ENCODE measurements around the gene PCNX2. TPM values are rescaled to one million over a fixed set of nuclear protein-coding genes. Genes with fewer than 3 reads are reported as not detected.

The PCNX2 gene
- total and polyA plus RNA-seq, 2 donors (not counting 1 experiment from before 2014, with no cell fraction given), result 17.6 to 34.7 TPM

- Histone ChIP-seq H3K4me1 (ENCODE audit: control insufficient read depth in 2 of 2, insufficient read depth in 2 of 2, low read length in 2 of 2) (peaks cover 5 to 7% of the 10 kb centered on the region in 2 donors), H2AFZ (ENCODE audit: insufficient read depth, low read depth, low read length, poor library complexity, severe bottlenecking) (no peak overlapping the region), H3K9ac (ENCODE audit: low read length) (no peak overlapping the region), H3K9me3 (ENCODE audit: control extremely low read depth in 1 of 3, control insufficient read depth in 2 of 3, insufficient read depth in 1 of 3, low read length in 2 of 3) (peaks cover 0 to 1% (median 0%) of the 10 kb centered on the region in 3 donors), H3K27ac (ENCODE audit: low read length in 2 of 2) (no peak overlapping the region), H3K36me3 (replicated peaks in 1 of 2; ENCODE audit: control extremely low read depth in 1 of 2, control insufficient read depth in 1 of 2, extremely low read depth in 1 of 2, insufficient read depth in 2 of 2, low read length in 1 of 2) (no peaks in the 10 kb centered on the region), H4K20me1 (ENCODE audit: control insufficient read depth, insufficient read depth, low read length, poor library complexity, severe bottlenecking) (no peaks in the 10 kb centered on the region), H3K27me3 (replicated peaks in 1 of 4; ENCODE audit: control extremely low read depth in 1 of 4, control insufficient read depth in 3 of 4, insufficient read depth in 4 of 4, low read length in 3 of 4) (peaks cover 0 to 5% (median 0%) of the 10 kb centered on the region in 4 experiments), H3K79me2 (ENCODE audit: control insufficient read depth, insufficient read depth, low read length) (no peaks in the 10 kb centered on the region), H3K4me3 (ENCODE audit: control extremely low read depth in 1 of 5, extremely low read depth in 1 of 5, insufficient read depth in 1 of 5, low read depth in 2 of 5, low read length in 4 of 5) (no peak overlapping the region), H3K4me2 (replicated peaks; ENCODE audit: low read depth, low read length, poor library complexity, severe bottlenecking) (no peak overlapping the region)
- ATAC-seq (ENCODE audit: low read depth) (no peak), DNase-seq (no peak)
- no peaks in the 10 kb centered on the region for H3K9me3 Mint-ChIP-seq (ENCODE audit: insufficient read depth)
- H3K4me3 Mint-ChIP-seq, result no peak overlapping the region
- no peak overlapping the region for H3K27ac Mint-ChIP-seq
- intact Hi-C loops (cut with micrococcal nuclease), result loop anchor here (10.0 kb wide), 1 partner anchor 1014 kb away; no protein-coding TSS in a partner anchor
- no peaks in the 10 kb centered on the region for H3K27me3 Mint-ChIP-seq
- no peak for TF ChIP-seq CTCF (IDR thresholded peaks at IDR 0.05)
- TF ChIP-seq EZH2 (IDR thresholded peaks at IDR 0.05; ENCODE audit: borderline replicate concordance, insufficient read depth, low read depth, low read length, poor library complexity, severe bottlenecking), result no peak
- WGBS (ENCODE audit: insufficient coverage), result 77% methylated on average over 2 of the region's 2 CpGs
- ChIA-PET POLR2A (no interaction called here), CTCF (interaction anchor here (2.3 to 3.2 kb wide), 2 partner anchors 491 to 767 kb away, joined by 11 to 14 read pairs; no protein-coding TSS in a partner anchor)
- peaks cover 5% of the 10 kb centered on the region for H3K4me1 Mint-ChIP-seq
Measured at GRCh38 chr1:233300326-233300725, 4.8 kb upstream of the PCNX2 start.

GRCh38 chr1:233299450-233299849 lies 3.9 kb upstream of the PCNX2 start:
- no peak for DNase-seq
- intact Hi-C loops (cut with micrococcal nuclease), result no loop called here

More at GRCh38 chr1:233299450-233299849, 3.9 kb upstream of the PCNX2 start:
- Mint-ChIP-seq H3K4me1 (peaks cover 12% of the 10 kb centered on the region), H3K27me3 (no peaks in the 10 kb centered on the region), H3K4me3 (no peak overlapping the region), H3K9me3 (ENCODE audit: insufficient read depth) (no peaks in the 10 kb centered on the region), H3K27ac (no peak overlapping the region)
- no peaks in the 10 kb centered on the region for H4K20me1 ChIP-seq (ENCODE audit: control insufficient read depth, insufficient read depth, low read length, poor library complexity, severe bottlenecking)
- H2AFZ ChIP-seq (ENCODE audit: insufficient read depth, low read depth, low read length, poor library complexity, severe bottlenecking), result no peak overlapping the region
- H3K4me2 ChIP-seq (replicated peaks; ENCODE audit: low read depth, low read length, poor library complexity, severe bottlenecking), result no peak overlapping the region
- CTCF ChIA-PET, result no interaction called here
- TF ChIP-seq EZH2 (IDR thresholded peaks at IDR 0.05; ENCODE audit: borderline replicate concordance, insufficient read depth, low read depth, low read length, poor library complexity, severe bottlenecking) (no peak), CTCF (IDR thresholded peaks at IDR 0.05) (no peak)
- peaks cover 0 to 5% (median 0%) of the 10 kb centered on the region in 4 experiments for H3K27me3 ChIP-seq (replicated peaks in 1 of 4; ENCODE audit: control extremely low read depth in 1 of 4, control insufficient read depth in 3 of 4, insufficient read depth in 4 of 4, low read length in 3 of 4)
- H3K27ac ChIP-seq (ENCODE audit: low read length in 2 of 2), result no peak overlapping the region
- H3K79me2 ChIP-seq (ENCODE audit: control insufficient read depth, insufficient read depth, low read length), result no peaks in the 10 kb centered on the region
- no peak overlapping the region for H3K4me3 ChIP-seq (ENCODE audit: control extremely low read depth in 1 of 5, extremely low read depth in 1 of 5, insufficient read depth in 1 of 5, low read depth in 2 of 5, low read length in 4 of 5)
- no peak for ATAC-seq (ENCODE audit: low read depth)
- H3K9ac ChIP-seq (ENCODE audit: low read length), result no peak overlapping the region
- POLR2A ChIA-PET, result no interaction called here
- WGBS (ENCODE audit: insufficient coverage), result 100% methylated on average over 3 of the region's 5 CpGs
- H3K9me3 ChIP-seq (ENCODE audit: control extremely low read depth in 1 of 3, control insufficient read depth in 2 of 3, insufficient read depth in 1 of 3, low read length in 2 of 3), result peaks cover 0 to 1% (median 0%) of the 10 kb centered on the region in 3 donors
- no peaks in the 10 kb centered on the region for H3K36me3 ChIP-seq (replicated peaks in 1 of 2; ENCODE audit: control extremely low read depth in 1 of 2, control insufficient read depth in 1 of 2, extremely low read depth in 1 of 2, insufficient read depth in 2 of 2, low read length in 1 of 2)
- H3K4me1 ChIP-seq (ENCODE audit: control insufficient read depth in 2 of 2, insufficient read depth in 2 of 2, low read length in 2 of 2), result peaks cover 11 to 13% of the 10 kb centered on the region in 2 donors

All from B cell (primary cell).